Thymus (tissue), 11 donors: Measurements from ENCODE around the gene TRAPPC8. TPM values are rescaled to one million over a fixed set of nuclear protein-coding genes. Genes with fewer than 3 reads are reported as not detected.
"Not testable (repeated sequence)": the region's sequence is repeated elsewhere in the genome, so short reads cannot be mapped to it uniquely, and the experiment has no call there.

ENCODE experiments used
- DNase-seq, 9 donors: peaks; one replicate each; pipeline ENCODE4 v3.0.0-alpha.2; 2013; ENCODE audit warnings: low spot score in 9 of 9, low read depth in 6 of 9, missing footprints in 1 of 9
- H3K27ac ChIP-seq, 2 donors: one replicate each; pipeline ENCODE4 v1.5.1; 2013; ENCODE audit warnings: control low read depth in 1 of 2, low read depth in 1 of 2, low read length in 1 of 2, mild to moderate bottlenecking in 1 of 2, moderate library complexity in 1 of 2
- H3K27me3 ChIP-seq, 2 donors: one replicate each; pipeline ENCODE4 v1.5.1; 2013; ENCODE audit warnings: low read length in 1 of 2; ENCODE audit not compliant: control insufficient read depth in 2 of 2, insufficient read depth in 1 of 2
- H3K36me3 ChIP-seq, 2 donors: one replicate each; pipeline ENCODE4 v1.5.1; 2013; ENCODE audit warnings: low read length in 1 of 2, mild to moderate bottlenecking in 1 of 2, moderate library complexity in 1 of 2; ENCODE audit not compliant: control insufficient read depth in 2 of 2, insufficient read depth in 2 of 2
- H3K4me1 ChIP-seq, 2 donors: one replicate each; pipeline ENCODE4 v1.5.1; 2013; ENCODE audit warnings: low read length in 2 of 2; ENCODE audit not compliant: control insufficient read depth in 2 of 2, insufficient read depth in 2 of 2
- H3K4me3 ChIP-seq, 2 donors: one replicate each; pipeline ENCODE4 v1.5.1; 2013; ENCODE audit warnings: low read length in 2 of 2, control low read depth in 1 of 2, mild to moderate bottlenecking in 1 of 2
- H3K9me3 ChIP-seq, 2 donors: one replicate each; pipeline ENCODE4 v1.5.1; 2013; ENCODE audit warnings: low read length in 1 of 2, mild to moderate bottlenecking in 1 of 2; ENCODE audit not compliant: control insufficient read depth in 2 of 2, insufficient read depth in 1 of 2
- WGBS: extraction: QIAGEN DNeasy Blood & Tissue Kit; methylation state at CpG from one replicate; pipeline ENCODE4 v1.1.7; 2013; 5-methylcytosine and 5-hydroxymethylcytosine counted together
- polyA plus RNA-seq: library from polyadenylated mRNA; stranded (reverse); fragments of 200-250 nt; gene quantifications from one replicate; pipeline ENCODE4 v1.2.3, GENCODE V29; 2013
- total RNA-seq: library from RNA; stranded (reverse); fragments of 120-200 nt; gene quantifications from one replicate; pipeline ENCODE4 v1.2.4, GENCODE V29; 2013
- donor health status: healthy.

The TRAPPC8 gene
- total and polyA plus RNA-seq, 2 donors = 49.2 to 54.6 TPM

DNA sequence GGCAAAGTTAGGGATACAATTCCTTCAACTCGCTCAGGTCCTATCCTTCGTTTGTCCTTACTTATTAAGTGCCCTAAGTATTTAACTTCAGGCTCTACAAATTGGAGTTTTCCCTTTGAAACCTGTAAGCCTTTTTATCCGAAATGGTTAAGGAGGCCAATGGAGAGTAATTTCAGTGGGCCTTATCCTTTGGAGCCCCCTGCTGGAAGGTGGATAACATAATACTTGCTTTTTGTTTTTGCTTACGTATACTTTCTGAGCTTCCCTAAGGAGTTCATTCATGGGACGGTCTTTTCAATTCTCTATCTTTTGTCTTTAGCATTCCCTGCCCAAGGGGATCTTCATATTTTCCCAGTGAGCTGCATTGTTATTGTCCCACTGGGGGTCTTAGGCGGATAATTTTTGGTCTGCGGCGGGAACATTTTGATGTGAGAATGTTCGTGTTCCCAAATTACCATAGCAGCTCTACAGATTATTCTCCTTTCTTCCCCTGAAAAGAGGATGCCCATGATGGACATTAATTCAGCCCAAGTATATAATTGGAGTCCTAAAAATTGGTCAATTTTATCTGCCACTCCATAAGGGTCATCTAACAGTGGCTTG is 34.4 kb upstream of the TRAPPC8 start:
- Histone ChIP-seq H3K9me3 (peaks cover 1 to 27% of the 10 kb centered on the region in 2 donors), H3K36me3 (no peaks in the 10 kb centered on the region)

DNA sequence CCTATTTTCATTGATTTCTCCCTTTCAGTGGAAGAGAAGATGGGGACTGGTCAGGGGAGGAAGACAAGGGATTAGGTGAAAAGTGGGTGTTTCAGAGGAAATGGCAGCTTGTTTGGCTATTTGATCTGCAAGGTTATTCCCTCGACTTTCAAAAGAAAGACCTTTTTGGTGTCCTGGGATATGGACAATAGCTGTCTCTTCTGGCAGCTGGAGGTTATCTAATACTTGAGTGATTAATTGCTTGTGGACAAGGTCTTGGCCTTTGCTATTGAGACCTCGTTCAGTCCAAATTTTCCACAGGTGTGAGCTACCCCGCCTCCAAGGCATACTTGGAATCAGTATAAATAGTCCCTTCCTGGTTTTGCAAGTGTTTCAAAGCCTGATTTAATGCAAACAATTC is 33.3 kb upstream of the TRAPPC8 start:
- peaks cover 1 to 27% of the 10 kb centered on the region in 2 donors for H3K9me3 ChIP-seq
- no peaks in the 10 kb centered on the region for H3K27me3 ChIP-seq
- no peaks in the 10 kb centered on the region for H3K36me3 ChIP-seq
- no peaks in the 10 kb centered on the region for H3K4me1 ChIP-seq
- no peak for DNase-seq
- no peak overlapping the region for H3K4me3 ChIP-seq
- 89% methylated on average over 3 of the region's 3 CpGs for WGBS
- no peak overlapping the region for H3K27ac ChIP-seq

More for the DNA sequence above, 34.4 kb upstream of the TRAPPC8 start:
- peak in 5 of 9 donors; percentile 8 to 35 (median 21) for DNase-seq
- 96% methylated on average over 9 of the region's 9 CpGs for WGBS
- Histone ChIP-seq H3K27ac (no peak overlapping the region), H3K4me3 (no peak overlapping the region), H3K27me3 (no peaks in the 10 kb centered on the region), H3K4me1 (no peaks in the 10 kb centered on the region)

DNA sequence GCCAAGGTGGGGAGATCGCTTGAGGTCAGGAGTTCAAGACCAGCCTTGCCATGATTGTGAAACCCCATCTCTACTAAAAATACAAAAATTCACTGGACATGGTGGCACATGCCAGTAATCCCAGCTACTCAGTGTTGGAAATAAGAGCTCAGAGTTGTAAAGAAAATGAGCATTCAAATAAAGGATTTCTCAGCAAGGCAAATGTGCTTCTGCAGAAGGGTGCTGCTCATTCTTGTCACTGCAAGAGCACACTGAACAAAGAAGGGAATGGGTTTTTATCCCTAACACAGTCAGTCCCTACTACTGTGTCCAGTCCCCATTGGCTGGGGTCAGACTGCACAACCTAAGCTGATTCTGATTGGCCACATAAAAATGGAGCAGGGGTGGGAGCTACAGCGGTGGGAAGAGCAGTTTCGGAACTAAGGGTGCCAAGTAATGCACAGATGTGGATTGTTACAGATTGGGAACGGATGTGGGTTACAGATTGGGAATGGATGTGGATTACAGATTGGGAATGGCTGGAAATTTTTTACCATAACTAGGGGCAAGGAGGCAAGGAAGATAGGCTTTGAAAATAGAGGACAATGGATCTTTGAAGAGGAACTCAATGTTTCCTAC is 31.1 kb upstream of the TRAPPC8 start:
- Histone ChIP-seq H3K9me3 (peaks cover 1 to 27% of the 10 kb centered on the region in 2 donors), H3K36me3 (no peaks in the 10 kb centered on the region), H3K4me3 (no peak overlapping the region), H3K27ac (no peak overlapping the region), H3K4me1 (no peaks in the 10 kb centered on the region), H3K27me3 (no peaks in the 10 kb centered on the region)
- DNase-seq = no peak
- WGBS = 96% methylated on average over 4 of the region's 4 CpGs

DNA sequence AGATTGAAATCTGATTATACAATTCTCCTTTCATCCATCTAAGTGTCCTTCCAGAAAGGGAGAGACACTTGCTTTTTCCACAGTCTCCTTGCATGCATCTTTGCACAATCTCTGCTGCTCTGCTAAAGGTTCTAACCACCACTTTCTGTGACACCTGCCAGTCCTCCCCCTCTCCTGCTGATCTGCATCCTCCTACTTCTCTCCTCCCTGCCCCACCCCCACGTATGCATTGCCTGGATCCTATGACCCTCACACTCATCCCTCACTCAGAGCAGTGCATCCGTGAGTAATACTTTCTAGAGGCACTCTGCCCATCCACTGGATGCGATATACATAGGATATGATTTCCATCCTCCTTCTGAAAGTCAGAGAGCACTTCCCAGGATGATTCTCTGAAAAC is 27.7 kb upstream of the TRAPPC8 start:
- Histone ChIP-seq H3K27me3 (no peaks in the 10 kb centered on the region), H3K4me1 (no peaks in the 10 kb centered on the region), H3K36me3 (no peaks in the 10 kb centered on the region), H3K27ac (no peak overlapping the region), H3K4me3 (no peak overlapping the region), H3K9me3 (peaks cover 1 to 21% of the 10 kb centered on the region in 2 donors)
- no peak for DNase-seq
- 87% methylated on average over 3 of the region's 3 CpGs for WGBS

DNA sequence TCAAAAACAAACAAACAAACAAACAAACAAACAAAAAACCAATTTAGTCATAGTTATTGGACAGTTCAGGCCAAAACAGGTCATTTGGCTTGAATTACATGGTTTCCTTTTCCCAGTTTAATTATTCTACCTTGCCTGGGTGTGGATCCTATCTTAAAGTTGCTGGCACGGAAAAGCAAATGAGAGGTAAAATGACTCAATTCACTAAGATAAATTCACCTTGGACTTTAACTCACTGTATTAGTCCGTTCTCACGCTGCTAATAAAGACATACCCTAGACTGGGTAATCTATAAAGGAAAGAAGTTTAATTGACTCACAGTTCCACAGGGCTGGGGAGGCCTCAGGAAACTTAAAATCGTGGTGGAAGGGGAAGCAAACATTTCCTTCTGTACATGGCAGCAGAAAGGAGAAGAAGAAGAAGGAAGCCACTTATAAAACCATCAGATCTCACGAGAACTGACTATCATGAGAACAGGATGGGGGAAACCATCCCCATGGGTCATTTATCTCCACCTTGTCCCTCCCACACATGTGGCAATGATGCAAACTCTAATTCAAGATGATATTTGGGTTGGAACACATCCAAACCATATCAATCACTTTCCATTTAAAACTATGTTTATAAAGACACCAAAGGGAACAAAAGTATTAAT is 22.5 kb upstream of the TRAPPC8 start:
- no peaks in the 10 kb centered on the region for H3K4me1 ChIP-seq
- 68% methylated on average over 5 of the region's 5 CpGs for WGBS

DNA sequence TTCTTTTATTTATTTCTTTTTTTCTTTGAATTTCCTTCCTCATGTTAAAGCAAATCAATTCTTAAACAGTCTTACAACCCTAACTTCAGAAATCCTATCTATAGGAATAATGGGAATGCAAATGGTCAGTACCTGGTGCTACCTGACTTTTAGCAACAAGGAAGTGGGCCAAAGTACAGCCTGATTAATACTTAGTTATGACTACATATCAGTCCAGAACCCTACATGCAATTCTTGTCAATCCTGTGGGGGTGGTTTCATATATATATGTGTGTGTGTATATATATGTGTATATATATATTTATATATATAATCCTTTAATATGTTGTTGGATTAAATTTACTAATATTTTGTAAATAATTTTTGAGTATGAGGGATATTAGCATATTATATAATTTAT is 14.8 kb upstream of the TRAPPC8 start:
- no peak for DNase-seq
- no peaks in the 10 kb centered on the region for H3K27me3 ChIP-seq
- H3K27ac ChIP-seq = no peak overlapping the region

More for the DNA sequence above, 22.5 kb upstream of the TRAPPC8 start:
- Histone ChIP-seq H3K36me3 (no peaks in the 10 kb centered on the region), H3K4me3 (no peak overlapping the region), H3K9me3 (no peaks in the 10 kb centered on the region), H3K27ac (no peak overlapping the region), H3K27me3 (no peaks in the 10 kb centered on the region)
- DNase-seq = no peak

DNA sequence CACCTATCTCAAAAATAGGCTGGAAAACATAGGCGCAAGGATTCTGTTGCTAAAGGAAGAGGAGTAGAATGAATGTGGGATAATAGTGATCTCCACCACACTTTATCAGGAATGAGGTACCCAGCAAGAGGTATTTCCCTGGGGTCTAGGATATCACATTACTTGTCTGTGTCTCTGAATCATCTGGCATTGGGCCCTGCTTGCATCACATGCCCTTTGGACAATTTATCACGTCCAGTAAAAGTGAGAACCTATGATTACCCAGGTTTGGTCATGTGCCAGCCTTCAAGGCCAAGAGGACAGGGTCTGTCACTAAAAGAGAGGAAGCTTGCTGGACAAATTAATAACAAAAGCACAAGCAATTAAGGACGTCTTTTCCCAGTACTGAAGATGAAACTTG is 11.4 kb upstream of the TRAPPC8 start:
- Histone ChIP-seq H3K27ac (no peak overlapping the region), H3K4me3 (no peak overlapping the region), H3K9me3 (no peaks in the 10 kb centered on the region), H3K27me3 (no peaks in the 10 kb centered on the region), H3K4me1 (no peaks in the 10 kb centered on the region), H3K36me3 (no peaks in the 10 kb centered on the region)
- WGBS = 93% methylated on average over 3 of the region's 3 CpGs
- DNase-seq = no peak

More for the DNA sequence above, 14.8 kb upstream of the TRAPPC8 start:
- H3K36me3 ChIP-seq = no peaks in the 10 kb centered on the region
- no peaks in the 10 kb centered on the region for H3K4me1 ChIP-seq
- H3K9me3 ChIP-seq = no peaks in the 10 kb centered on the region
- H3K4me3 ChIP-seq = no peak overlapping the region

DNA sequence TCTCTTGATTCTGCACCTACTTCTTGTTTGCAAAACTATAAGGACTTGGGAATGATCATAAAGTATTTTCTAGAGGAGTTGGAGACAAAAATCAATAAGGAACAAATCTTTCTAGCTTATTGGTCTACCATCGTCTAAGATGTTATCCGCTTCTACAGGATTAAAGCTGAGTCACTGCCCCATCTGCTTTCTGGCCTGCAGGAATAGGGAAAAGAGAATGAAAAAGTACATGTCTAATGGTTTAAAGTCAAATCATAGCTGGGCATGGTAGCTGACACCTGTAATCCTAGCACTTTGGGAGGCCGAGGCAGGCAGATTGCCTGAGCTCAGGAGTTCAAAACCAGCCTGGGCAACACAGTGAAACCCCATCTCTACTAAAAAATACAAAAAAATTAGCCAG is 10.8 kb upstream of the TRAPPC8 start:
- H3K36me3 ChIP-seq, H3K9me3 ChIP-seq, DNase-seq, H3K27me3 ChIP-seq, H3K4me1 ChIP-seq, H3K27ac ChIP-seq, H3K4me3 ChIP-seq: not testable (repeated sequence)
- WGBS = 97% methylated on average over 3 of the region's 3 CpGs

DNA sequence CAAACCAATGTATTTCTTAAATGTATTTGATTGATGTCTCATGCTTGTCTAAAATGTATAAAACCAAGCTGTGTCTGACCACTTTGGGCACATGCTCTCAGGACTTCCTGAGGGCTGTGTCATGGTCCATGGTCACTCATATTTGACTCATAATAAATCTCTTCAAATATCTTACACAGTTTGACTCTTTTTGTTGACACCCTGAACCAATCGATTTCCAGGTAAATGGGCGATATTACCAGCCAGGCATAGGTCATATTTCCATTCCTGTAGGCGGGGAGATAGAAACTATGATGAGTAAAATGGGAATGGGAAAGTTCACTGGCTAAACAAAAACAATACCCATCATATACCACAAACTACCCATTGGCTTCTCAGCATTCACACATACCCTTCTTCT is 9.3 kb upstream of the TRAPPC8 start:
- 98% methylated on average over 3 of the region's 3 CpGs for WGBS
- H3K4me3 ChIP-seq = no peak overlapping the region
- no peaks in the 10 kb centered on the region for H3K9me3 ChIP-seq
- H3K4me1 ChIP-seq = no peaks in the 10 kb centered on the region
- H3K36me3 ChIP-seq = no peaks in the 10 kb centered on the region
- H3K27me3 ChIP-seq = no peaks in the 10 kb centered on the region
- DNase-seq = no peak
- no peak overlapping the region for H3K27ac ChIP-seq
